ENCODE results near the gene MNS1. TPM values are rescaled to one million over a fixed set of nuclear protein-coding genes. Genes with fewer than 3 reads are reported as not detected.

The MNS1 gene
- total RNA-seq, 1 experiment from 2014 or later: 4.3 TPM

- DNase-seq (no peak), ATAC-seq (no peak)
- H3K36me3 ChIP-seq (ENCODE audit: low read depth, low read length): no peaks in the 10 kb centered on the region
- H3K9ac ChIP-seq (ENCODE audit: low read length): no peak overlapping the region
- H3K9me3 ChIP-seq (ENCODE audit: low read length): no peaks in the 10 kb centered on the region
- H2AFZ ChIP-seq (ENCODE audit: low read length): no peak overlapping the region
- H3K4me3 ChIP-seq (ENCODE audit: low read length): no peak overlapping the region
- H3F3A ChIP-seq (ENCODE audit: low read length, unreplicated experiment): no peaks in the 10 kb centered on the region
- H3K27me3 ChIP-seq (ENCODE audit: low read length): no peaks in the 10 kb centered on the region
- H3K27ac ChIP-seq (ENCODE audit: low read length): no peak overlapping the region
- no TSS peak for BruUV-seq (replicated peaks)
- intact Hi-C loops (cut with micrococcal nuclease): no loop called here
- TF ChIP-seq CTCF (conservative IDR thresholded peaks at IDR 0.05; ENCODE audit: low read depth, low read length) (no peak), EZH2 (IDR thresholded peaks at IDR 0.05; ENCODE audit: low read length, unreplicated experiment) (no peak), EZH2phosphoT487 (IDR thresholded peaks at IDR 0.05; ENCODE audit: borderline replicate concordance, low read length) (no peak)
- ChIA-PET POLR2A (ENCODE audit: unreplicated experiment) (no interaction called here), CTCF (no interaction called here)
- no peak overlapping the region for H3K4me2 ChIP-seq (ENCODE audit: low read length)
- no peaks in the 10 kb centered on the region for H3K79me2 ChIP-seq (ENCODE audit: low read length)
- H3K9me2 ChIP-seq (replicated peaks; ENCODE audit: low read length): no peaks in the 10 kb centered on the region
- H3K4me1 ChIP-seq (ENCODE audit: insufficient read depth, low read length): no peaks in the 10 kb centered on the region
- H4K20me1 ChIP-seq (ENCODE audit: low read length): no peaks in the 10 kb centered on the region
Observed at GRCh38 chr15:56454836-56455235, 10.1 kb downstream of the MNS1 start.

GRCh38 chr15:56445746-56446145, 19.2 kb downstream of the MNS1 start:
- Histone ChIP-seq H3K79me2 (ENCODE audit: low read length) (no peaks in the 10 kb centered on the region), H3K4me3 (ENCODE audit: low read length) (no peak overlapping the region), H3K9me3 (ENCODE audit: low read length) (no peaks in the 10 kb centered on the region), H4K20me1 (ENCODE audit: low read length) (no peaks in the 10 kb centered on the region), H2AFZ (ENCODE audit: low read length) (no peak overlapping the region), H3K27ac (ENCODE audit: low read length) (no peak overlapping the region), H3K27me3 (ENCODE audit: low read length) (no peaks in the 10 kb centered on the region), H3K9me2 (replicated peaks; ENCODE audit: low read length) (no peaks in the 10 kb centered on the region), H3K4me2 (ENCODE audit: low read length) (no peak overlapping the region), H3K4me1 (ENCODE audit: insufficient read depth, low read length) (peaks cover 1% of the 10 kb centered on the region), H3K36me3 (ENCODE audit: low read depth, low read length) (peaks cover 6% of the 10 kb centered on the region; the same call in 1 of the 2 replicates), H3K9ac (ENCODE audit: low read length) (no peak overlapping the region), H3F3A (ENCODE audit: low read length, unreplicated experiment) (no peaks in the 10 kb centered on the region)
- DNase-seq (no peak), ATAC-seq (no peak)
- intact Hi-C loops (cut with micrococcal nuclease): no loop called here
- ChIA-PET CTCF (no interaction called here), POLR2A (ENCODE audit: unreplicated experiment) (no interaction called here)
- TF ChIP-seq EZH2phosphoT487 (IDR thresholded peaks at IDR 0.05; ENCODE audit: borderline replicate concordance, low read length) (no peak), CTCF (conservative IDR thresholded peaks at IDR 0.05; ENCODE audit: low read depth, low read length) (no peak), EZH2 (IDR thresholded peaks at IDR 0.05; ENCODE audit: low read length, unreplicated experiment) (no peak)
- BruUV-seq (replicated peaks): no TSS peak

DNA sequence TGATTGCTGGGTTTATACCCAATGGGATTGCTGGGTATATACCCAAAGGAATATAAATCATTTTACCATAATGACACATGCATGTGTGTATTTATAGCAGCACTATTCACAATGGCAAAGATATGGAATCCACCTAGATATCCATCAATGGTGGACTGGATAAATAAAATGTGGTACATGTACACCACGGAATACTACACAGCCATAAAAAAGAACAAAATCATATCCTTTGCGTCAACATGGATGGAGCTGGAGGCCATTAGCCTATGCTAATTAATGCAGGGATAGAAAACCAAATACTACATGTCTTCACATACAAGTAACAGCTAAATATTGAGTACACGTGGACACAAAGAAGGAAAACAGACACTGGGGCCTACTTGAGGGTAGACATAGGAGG, 22.6 kb downstream of the MNS1 start:
- CTCF ChIA-PET: no interaction called here
- peaks cover 6% of the 10 kb centered on the region; the same call in 1 of the 2 replicates for H3K36me3 ChIP-seq (ENCODE audit: low read depth, low read length)

More for the DNA sequence above, 22.6 kb downstream of the MNS1 start:
- H3K9ac ChIP-seq (ENCODE audit: low read length): no peak overlapping the region
- H3K4me3 ChIP-seq (ENCODE audit: low read length): no peak overlapping the region
- DNase-seq (no peak), ATAC-seq (no peak)
- H3K4me1 ChIP-seq (ENCODE audit: insufficient read depth, low read length): peaks cover 14% of the 10 kb centered on the region
- no peaks in the 10 kb centered on the region for H3K9me2 ChIP-seq (replicated peaks; ENCODE audit: low read length)
- H2AFZ ChIP-seq (ENCODE audit: low read length): no peak overlapping the region
- intact Hi-C loops (cut with micrococcal nuclease): no loop called here
- BruUV-seq (replicated peaks): no TSS peak
- no peak for TF ChIP-seq CTCF (conservative IDR thresholded peaks at IDR 0.05; ENCODE audit: low read depth, low read length)
- TF ChIP-seq EZH2phosphoT487 (IDR thresholded peaks at IDR 0.05; ENCODE audit: borderline replicate concordance, low read length): no peak
- TF ChIP-seq EZH2 (IDR thresholded peaks at IDR 0.05; ENCODE audit: low read length, unreplicated experiment): no peak
- no peaks in the 10 kb centered on the region for H4K20me1 ChIP-seq (ENCODE audit: low read length)
- H3K4me2 ChIP-seq (ENCODE audit: low read length): no peak overlapping the region
- POLR2A ChIA-PET (ENCODE audit: unreplicated experiment): no interaction called here
- no peaks in the 10 kb centered on the region for H3K9me3 ChIP-seq (ENCODE audit: low read length)
- H3K27ac ChIP-seq (ENCODE audit: low read length): no peak overlapping the region
- H3K27me3 ChIP-seq (ENCODE audit: low read length): no peaks in the 10 kb centered on the region
- H3K79me2 ChIP-seq (ENCODE audit: low read length): no peaks in the 10 kb centered on the region
- no peaks in the 10 kb centered on the region for H3F3A ChIP-seq (ENCODE audit: low read length, unreplicated experiment)

Measured in PC-3 (cell line).